Measurements from ENCODE around the gene MITD1.
"Not testable (repeated sequence)": the region's sequence is repeated elsewhere in the genome, so short reads cannot be mapped to it uniquely, and the experiment has no call there.

The MITD1 gene

DNA sequence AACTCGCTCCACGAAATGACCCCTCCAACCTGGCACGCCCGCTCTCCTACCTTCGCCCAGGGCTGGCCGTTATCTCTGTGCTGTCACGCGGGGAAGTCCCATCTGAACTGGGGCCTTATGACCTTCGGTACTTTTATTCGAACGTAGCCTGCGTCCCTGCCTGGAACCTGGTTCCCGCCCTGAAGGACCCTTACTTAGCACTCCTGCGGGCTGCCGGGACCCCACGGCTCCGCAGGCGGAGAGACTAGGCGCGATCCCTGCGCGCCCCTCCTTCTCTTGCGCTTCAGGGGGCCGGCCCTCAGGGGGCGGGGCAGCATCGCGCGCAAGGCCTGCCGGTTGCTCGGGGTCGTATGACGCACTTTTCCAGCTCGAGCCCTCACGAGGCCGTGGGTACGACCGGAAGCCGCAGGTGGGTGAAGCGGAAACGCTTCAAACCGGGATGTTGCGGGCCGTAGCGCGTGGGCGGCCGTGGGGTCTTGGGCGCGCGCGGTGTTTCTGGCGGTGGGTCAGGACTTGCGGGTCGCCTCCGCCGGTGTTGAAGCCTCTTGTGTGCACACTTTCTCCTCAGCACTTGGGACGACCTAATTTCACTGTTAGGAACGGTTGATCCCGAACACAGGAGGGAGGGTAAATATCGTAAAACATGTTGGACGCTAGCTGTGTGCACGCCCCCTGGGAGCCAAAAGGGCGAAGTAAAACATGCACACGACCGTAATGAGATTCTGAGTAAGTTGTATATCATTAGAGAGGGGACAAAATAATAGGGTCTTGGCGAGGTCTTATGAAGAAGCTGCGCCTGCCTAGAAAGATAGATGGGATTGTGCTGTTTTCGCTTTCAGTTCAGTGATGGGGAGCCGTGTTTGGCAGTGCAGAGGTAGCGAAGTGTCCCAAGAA lies 26.0 kb downstream of the MITD1 start, which contains the start of the genes LIPT1 and TSGA10:
LIPT1 (plus strand) TSS at position 325 of the 894 bp plus-strand sequence. CDS start 6,991 bp downstream, outside the sequence.
TSGA10 (minus strand) TSS at position 300 of the 894 bp plus-strand sequence. CDS start 45,503 bp downstream, outside the sequence.
- peak; percentile 81 to 84 for DNase-seq (ENCODE audit: low read depth in 2 of 2)

DNA sequence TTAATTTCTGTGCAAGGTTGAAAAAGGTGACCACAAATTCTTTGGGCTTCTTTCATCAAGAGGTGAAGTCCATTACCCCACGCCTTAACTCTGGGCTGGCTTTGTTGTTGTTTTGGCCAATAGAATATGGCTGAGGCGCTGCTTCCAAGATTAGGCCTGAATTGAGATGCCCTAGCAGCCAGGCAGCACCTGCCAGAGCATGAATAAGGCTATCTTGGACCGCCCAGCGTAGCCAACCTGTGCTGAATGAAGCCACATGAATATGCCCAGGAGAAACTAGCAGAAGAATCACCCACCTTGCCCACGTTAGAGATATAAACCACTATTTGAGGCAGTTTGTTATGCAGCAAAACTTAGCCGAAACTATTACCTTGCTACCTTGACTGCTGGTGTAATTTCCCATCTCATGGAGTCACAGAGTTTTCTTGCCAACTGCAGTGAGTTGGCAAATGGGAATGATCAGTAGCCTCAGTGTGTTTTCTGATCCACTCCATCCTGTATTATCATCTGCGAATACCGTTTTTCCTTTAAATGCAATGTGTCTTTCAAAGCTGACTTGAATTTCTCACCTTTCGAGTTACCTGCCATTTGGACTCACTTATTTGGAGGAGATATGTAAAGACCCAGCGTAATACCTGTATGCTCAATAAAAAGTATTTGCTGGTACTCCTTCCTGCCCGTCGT lies 26.8 kb downstream of the MITD1 start:
- no peak for DNase-seq (ENCODE audit: low read depth in 2 of 2)

DNA sequence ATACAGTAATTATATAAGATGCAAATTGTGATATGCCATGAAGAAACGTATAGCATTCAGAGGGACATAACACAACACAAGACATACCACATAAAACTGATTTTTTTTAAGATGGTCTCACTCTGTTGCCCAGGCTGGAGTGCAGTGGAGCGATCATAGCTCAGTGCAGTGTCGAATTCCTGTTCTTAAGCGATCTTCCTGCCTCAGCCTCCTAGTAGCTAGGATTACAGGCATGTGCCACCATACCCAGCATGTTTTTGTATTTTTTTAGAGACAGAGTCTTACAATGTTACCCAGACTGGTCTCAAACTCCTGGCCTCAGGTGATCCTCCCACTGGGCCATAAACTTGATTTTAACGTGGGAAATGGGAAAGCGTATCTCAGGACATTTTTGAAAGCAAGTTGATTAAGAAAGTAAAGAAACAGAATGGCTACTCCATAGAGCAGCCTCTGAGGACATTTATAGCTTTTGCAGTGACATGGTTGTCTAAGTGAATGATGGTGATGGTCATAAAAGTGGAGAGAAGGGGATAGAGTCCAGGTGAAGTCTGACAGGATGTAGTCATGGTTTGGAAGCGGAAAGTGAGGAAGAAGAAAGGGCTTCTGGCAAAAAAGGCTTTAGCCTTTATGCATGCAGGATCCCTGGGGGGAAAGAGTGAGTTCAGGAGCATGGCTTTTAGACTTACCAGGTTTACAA lies 28.5 kb downstream of the MITD1 start:
- DNase-seq (ENCODE audit: low read depth in 2 of 2), result no peak

DNA sequence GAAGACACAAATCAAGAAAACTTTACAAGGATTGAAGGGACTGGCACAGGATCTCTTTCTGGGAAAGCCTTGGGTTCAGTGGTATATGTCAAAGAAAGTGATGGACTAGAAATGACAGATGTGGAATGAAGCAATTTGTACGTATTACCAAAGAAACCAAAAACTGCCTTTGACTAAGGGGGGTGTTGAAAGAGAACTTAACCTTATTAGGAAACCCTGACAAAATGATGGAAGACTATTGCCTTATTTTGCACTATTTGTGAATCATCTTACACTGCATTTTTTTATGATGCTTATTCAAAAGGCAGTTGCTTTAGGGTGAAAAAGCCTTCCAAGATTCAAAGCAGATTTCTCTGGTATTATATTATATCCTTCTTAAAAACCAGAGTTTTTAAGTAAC lies 30.2 kb downstream of the MITD1 start:
- no peak for DNase-seq (ENCODE audit: low read depth in 2 of 2)

DNA sequence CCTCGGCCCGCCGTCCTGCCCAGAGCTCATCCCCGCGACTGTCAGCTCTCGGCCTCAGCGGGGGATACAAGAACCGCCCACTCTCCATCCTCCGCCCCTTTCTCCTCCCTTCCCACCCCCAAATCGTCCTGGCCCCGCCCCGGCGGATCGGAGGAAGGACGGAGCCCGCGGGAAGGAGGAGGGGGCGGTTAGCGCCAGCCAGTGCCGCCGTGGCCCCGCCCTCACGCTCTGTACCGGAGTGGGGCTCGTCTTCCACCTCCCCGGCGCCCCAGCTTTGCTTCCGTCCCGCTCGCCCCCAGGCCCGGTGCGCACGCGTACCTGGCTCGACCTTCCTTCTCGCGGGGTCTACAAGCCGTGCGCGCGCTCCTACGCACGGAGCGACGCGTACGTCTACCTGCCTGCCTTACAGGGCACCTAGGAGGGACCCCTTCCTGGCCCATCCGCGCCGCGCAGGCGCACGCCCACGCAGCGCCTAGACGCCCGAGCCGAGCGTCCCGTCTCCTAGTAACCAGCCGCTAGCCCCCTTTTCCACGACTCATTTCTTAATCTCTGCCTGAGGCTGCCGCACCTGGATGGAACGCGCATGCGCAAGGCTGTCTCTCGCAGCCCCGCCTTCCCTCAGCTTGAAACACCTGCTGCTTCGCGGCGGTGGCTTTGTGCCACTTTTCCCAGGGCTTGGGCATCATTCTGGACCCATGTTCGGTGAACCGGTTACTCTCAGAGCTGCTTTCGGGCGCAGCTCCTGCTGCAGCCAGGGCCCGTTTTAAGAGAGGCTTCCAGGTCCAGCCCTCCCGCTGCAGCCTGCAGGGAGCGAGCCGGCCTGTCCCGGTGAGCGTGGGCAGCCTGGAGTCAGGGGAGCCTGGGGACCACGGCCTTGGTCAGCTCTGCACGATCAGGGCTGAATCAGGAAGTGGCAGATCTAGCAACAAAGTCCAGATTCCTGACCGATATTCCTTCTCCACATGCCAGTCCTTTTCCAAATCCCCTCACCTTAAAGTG lies 39.4 kb downstream of the MITD1 start, which contains the start of gene C2orf15:
C2orf15 (plus strand) TSS at position 598 of the 999 bp plus-strand sequence. CDS start 8,852 bp downstream, outside the sequence.
- peak; percentile 91 to 94 for DNase-seq (ENCODE audit: low read depth in 2 of 2)

DNA sequence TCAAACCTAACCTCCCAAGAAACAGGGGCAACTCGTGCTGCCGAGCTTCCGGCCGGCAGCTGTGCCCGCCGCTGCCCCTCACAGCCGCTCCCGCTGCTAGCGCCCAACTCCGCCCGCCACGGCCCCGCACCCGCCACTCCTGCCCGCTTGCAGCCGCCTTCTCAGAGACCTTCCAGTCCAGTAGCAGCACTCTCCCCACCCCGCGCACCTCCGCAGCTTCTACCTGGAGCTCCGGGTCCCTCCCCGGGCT lies 40.1 kb downstream of the MITD1 start:
- DNase-seq (ENCODE audit: low read depth in 2 of 2), result no peak

DNA sequence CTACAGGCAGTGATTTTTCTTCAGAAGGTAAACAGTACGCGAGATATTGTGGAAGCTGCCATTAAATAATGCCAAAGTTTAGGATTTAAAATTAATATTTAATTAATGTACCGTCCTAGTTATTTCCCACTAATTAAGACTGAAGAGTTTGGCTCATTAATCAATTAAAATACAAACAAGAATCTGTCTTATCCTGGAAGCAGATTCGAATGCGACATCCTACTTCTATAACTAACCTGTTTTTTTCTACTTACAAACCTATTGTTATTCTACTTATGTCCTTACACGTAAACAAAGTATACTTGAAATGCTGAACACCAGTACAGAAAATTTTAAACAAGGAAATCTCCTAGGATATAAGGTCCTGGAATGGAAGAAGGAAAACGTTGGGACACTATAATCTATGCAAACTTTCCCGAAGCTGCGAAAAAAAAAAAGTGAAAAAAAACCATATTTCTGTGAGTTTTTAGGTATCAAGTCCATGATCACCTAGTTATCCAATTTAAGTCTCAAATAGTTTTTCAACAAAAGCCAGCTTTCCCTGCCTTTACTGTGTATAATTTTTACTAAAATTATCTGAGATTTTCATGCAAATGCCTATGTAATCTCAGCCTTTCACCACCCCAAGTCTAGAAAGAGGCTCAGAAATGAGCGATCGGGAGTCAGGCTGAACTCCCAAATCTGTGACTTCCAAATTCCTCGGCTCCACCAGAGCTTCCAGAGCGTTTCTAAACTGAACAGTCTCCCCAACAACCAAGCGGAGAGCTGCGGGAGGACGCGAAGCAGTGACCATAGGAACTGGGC lies 40.6 kb downstream of the MITD1 start:
- no peak for DNase-seq (ENCODE audit: low read depth in 2 of 2)

DNA sequence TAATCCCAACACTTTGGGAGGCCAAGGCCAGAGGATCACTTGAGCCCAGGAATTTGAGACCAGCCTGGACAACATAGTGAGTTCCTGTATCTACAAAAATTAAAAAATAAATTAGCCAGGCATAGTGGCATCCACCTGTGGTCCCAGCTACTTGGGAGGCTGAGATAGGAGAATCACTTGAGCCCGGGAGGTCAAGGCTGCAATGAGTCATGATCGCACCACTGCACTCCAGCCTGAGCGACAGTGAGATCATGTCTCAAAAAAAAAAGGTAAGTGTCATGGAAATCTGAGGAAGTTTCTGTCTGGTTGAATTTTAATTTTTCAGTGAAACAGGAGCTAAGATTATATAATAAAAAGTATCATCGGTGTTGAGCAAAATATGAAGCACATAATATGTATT lies 41.9 kb downstream of the MITD1 start:
- no peak for DNase-seq (ENCODE audit: low read depth in 2 of 2)

DNA sequence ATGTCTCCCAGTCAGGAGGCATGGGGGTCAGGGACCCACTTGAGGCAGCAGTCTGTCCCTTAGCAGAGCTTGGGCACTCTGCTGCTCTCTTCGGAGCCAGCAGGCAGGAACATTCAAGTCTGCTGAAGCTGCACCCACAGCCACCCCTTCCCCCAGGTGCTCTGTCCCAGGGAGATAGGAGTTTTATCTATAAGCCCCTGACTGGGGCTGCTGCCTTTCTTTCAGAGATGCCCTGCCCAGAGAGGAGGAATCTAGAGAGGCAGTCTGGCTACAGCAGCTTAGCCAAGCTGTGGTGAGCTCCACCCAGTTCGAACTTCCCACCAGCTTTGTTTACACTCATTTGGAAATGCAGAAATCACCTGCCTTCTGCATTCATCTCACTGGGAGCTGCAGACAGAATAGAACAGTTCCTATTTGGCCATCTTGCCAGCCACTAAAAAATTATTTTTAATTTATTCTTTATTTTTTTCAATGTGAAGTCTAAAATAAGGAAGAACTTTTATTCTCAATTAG lies 45.8 kb downstream of the MITD1 start:
- DNase-seq (ENCODE audit: low read depth in 2 of 2), result not testable (repeated sequence)

- no peak for DNase-seq (ENCODE audit: low read depth in 2 of 2)
Measured at GRCh38 chr2:99127981-99128380, 52.9 kb downstream of the MITD1 start.

Measured in stimulated activated CD8-positive, alpha-beta memory T cell treated with anti-CD3 and anti-CD28 coated beads, Interleukin-7, amount 100 ng/mL, for 1 hour (primary cell).